K562 (cell line): ENCODE measurements around the gene SCN8A. TPM values are rescaled to one million over a fixed set of nuclear protein-coding genes. Genes with fewer than 3 reads are reported as not detected.

Experiments
- ATAC-seq: fragments of 200-7000 bp; cut with Tn5 transposase; 3 replicates; pipeline ENCODE4 v1.9.1; 2020; ENCODE audit warnings: moderate library complexity
- BruUV-seq: library from RNA; stranded (reverse); fragments of 400-500 nt; replicated peaks from 2 replicates; lab custom pipeline; 2021; lab: Mats Ljungman, UMichigan
- CTCF ChIA-PET: fragments of 300-600 bp; formaldehyde crosslinking; extraction: SDS; loops from one replicate; lab custom pipeline; 2021; ENCODE audit warnings: low intra/inter-chr PET ratio; lab: Yijun Ruan, JAX
- POLR2A ChIA-PET: fragments of 300-600, 350-650 bp; sonication (Branson Sonifier 250); formaldehyde crosslinking; extraction: SDS; loops from one replicate; lab custom pipeline; 2021; ENCODE audit warnings: antibody characterized with exemption, inconsistent platforms; lab: Yijun Ruan, JAX
- DNase-seq, 4 experiments: peaks; one replicate each; pipeline versions ENCODE4 v3.0.0 to v3.0.0-alpha.2; 2011 to 2018; ENCODE audit warnings: low spot score in 3 of 4, mixed read lengths in 3 of 4; ENCODE audit errors: extremely low read depth in 1 of 4
- FAIRE-seq: peaks from 2 replicates; lab custom pipeline; 2011; peaks lifted over from hg19 to GRCh38; lab: Jason Lieb, UNC
- H2AFZ ChIP-seq: 2 replicates; pipeline ENCODE4 v1.6.0; 2011; ENCODE audit warnings: low read depth, low read length, control low read depth, inconsistent platforms
- H3K27ac ChIP-seq: fragments of 200-600 bp; 3 replicates; pipeline ENCODE4 v1.8.0; 2011; ENCODE audit warnings: low read depth, mild to moderate bottlenecking, control low read depth, inconsistent platforms, low read length, moderate library complexity, mixed read lengths; ENCODE audit errors: extremely low read depth
- H3K27me3 ChIP-seq, 2 experiments: fragments of 300-600 bp in 1 of 2; 2 replicates in 1 of 2; 3 replicates in 1 of 2; pipeline versions ENCODE4 v1.6.0 to v1.8.0; 2011; ENCODE audit warnings: inconsistent platforms in 2 of 2, low read length in 2 of 2, mild to moderate bottlenecking in 1 of 2, mixed read lengths in 1 of 2, moderate library complexity in 1 of 2; ENCODE audit not compliant: control insufficient read depth in 2 of 2, insufficient read depth in 2 of 2
- H3K36me3 ChIP-seq: fragments of 300-600 bp; 3 replicates; pipeline ENCODE4 v1.8.0; 2011; ENCODE audit warnings: mild to moderate bottlenecking, low read length, inconsistent platforms; ENCODE audit not compliant: control insufficient read depth, insufficient read depth
- H3K4me1 ChIP-seq, 2 experiments: fragments of 200-600 bp in 1 of 2; replicated peaks in 1 of 2; 2 replicates in 1 of 2; 3 replicates in 1 of 2; pipeline versions ENCODE4 v1.5.1 to v1.8.0; 2011; ENCODE audit warnings: inconsistent platforms in 2 of 2, low read length in 2 of 2, mild to moderate bottlenecking in 1 of 2, mixed read lengths in 1 of 2, moderate library complexity in 1 of 2; ENCODE audit not compliant: control insufficient read depth in 2 of 2, insufficient read depth in 2 of 2
- H3K4me2 ChIP-seq: 2 replicates; pipeline ENCODE4 v1.6.1; 2011; ENCODE audit warnings: low read length, control low read depth, inconsistent platforms, mixed read lengths; ENCODE audit not compliant: insufficient read depth
- H3K4me3 ChIP-seq: fragments of 200-600 bp; sonication (generic), shearing (Covaris generic); 2 replicates; pipeline ENCODE4 v1.5.1; 2016; ENCODE audit warnings: control low read depth, inconsistent platforms
- H3K79me2 ChIP-seq: fragments of 200-600 bp; 3 replicates; pipeline ENCODE4 v1.8.0; 2011; ENCODE audit warnings: low read length, inconsistent platforms; ENCODE audit not compliant: control insufficient read depth, insufficient read depth
- H3K9ac ChIP-seq, 2 experiments: 2 replicates each; pipeline versions ENCODE4 v1.6.0 to v1.6.1; 2011; ENCODE audit warnings: low read depth in 2 of 2, low read length in 2 of 2, control low read depth in 1 of 2, inconsistent platforms in 1 of 2, mild to moderate bottlenecking in 1 of 2, mixed read lengths in 1 of 2; ENCODE audit not compliant: insufficient read depth in 1 of 2
- H3K9me1 ChIP-seq: one replicate; pipeline ENCODE4 v1.6.0; 2011; ENCODE audit warnings: inconsistent platforms, mild to moderate bottlenecking, low read length, moderate library complexity; ENCODE audit not compliant: control insufficient read depth, insufficient read depth
- H3K9me3 ChIP-seq: replicated peaks from 2 replicates; pipeline ENCODE4 v1.5.1; 2011; ENCODE audit warnings: low read depth, low read length, inconsistent platforms; ENCODE audit not compliant: control insufficient read depth, insufficient read depth
- H4K20me1 ChIP-seq: replicated peaks from 2 replicates; pipeline ENCODE4 v1.6.1; 2011; ENCODE audit warnings: low read length, inconsistent platforms, mixed read lengths; ENCODE audit not compliant: control insufficient read depth, insufficient read depth
- ADNP ChIP-seq: fragments of 200-800 bp; sonication (Bioruptor generic); IDR thresholded peaks from 2 replicates; pipeline ENCODE4 v1.6.1; 2016; ENCODE audit warnings: missing genetic modification characterization, missing compliant biosample characterization
- BCOR ChIP-seq: fragments of 450-650 bp; IDR thresholded peaks from 2 replicates; pipeline ENCODE4 v1.6.1; 2016
- KDM2B ChIP-seq: fragments of 250-450 bp; sonication (Bioruptor Pico); IDR thresholded peaks from 2 replicates; pipeline ENCODE4 v1.8.0; 2021; ENCODE audit warnings: mild to moderate bottlenecking, moderate library complexity
- MAFG ChIP-seq: fragments of 450-650 bp; conservative IDR thresholded peaks from 2 replicates; pipeline ENCODE4 v1.6.1; 2016; ENCODE audit warnings: missing genetic modification characterization, missing compliant biosample characterization
- NKRF ChIP-seq: fragments of 450-650 bp; IDR thresholded peaks from 2 replicates; pipeline ENCODE4 v1.6.1; 2016; ENCODE audit warnings: borderline replicate concordance
- NONO ChIP-seq, 2 experiments: fragments of 200-400 bp in 1 of 2; fragments of 450-650 bp in 1 of 2; formaldehyde crosslinking in 1 of 2; IDR thresholded peaks; 2 replicates each; pipeline ENCODE4 v1.6.1; 2017; ENCODE audit warnings: low read depth in 2 of 2, mild to moderate bottlenecking in 2 of 2, moderate library complexity in 2 of 2, low read length in 1 of 2
- POLR2A ChIP-seq: fragments of 450-650 bp; conservative IDR thresholded peaks from 2 replicates; pipeline ENCODE4 v1.6.1; 2016
- POLR2AphosphoS5 ChIP-seq: IDR thresholded peaks from 2 replicates; pipeline ENCODE4 v1.6.1; 2011; ENCODE audit warnings: mild to moderate bottlenecking, low read depth, low read length, moderate library complexity; ENCODE audit not compliant: control insufficient read depth, insufficient read depth
- RFX7 ChIP-seq: fragments of 250-450 bp; sonication (Bioruptor Pico); IDR thresholded peaks from 2 replicates; pipeline ENCODE4 v1.5.1; 2021; ENCODE audit warnings: mild to moderate bottlenecking
- RHOXF2B ChIP-seq: fragments of 250-450 bp; sonication (Bioruptor Pico); conservative IDR thresholded peaks from 2 replicates; pipeline ENCODE4 v1.5.1; 2021
- RUNX1 ChIP-seq: sonication (generic); IDR thresholded peaks from 2 replicates; pipeline ENCODE4 v1.6.1; 2016; ENCODE audit warnings: antibody characterized with exemption, low read depth
- TAF15 ChIP-seq: fragments of 200-400 bp; formaldehyde crosslinking; IDR thresholded peaks from 2 replicates; pipeline ENCODE4 v1.6.1; 2017; ENCODE audit warnings: mild to moderate bottlenecking, low read depth, low read length, moderate library complexity
- TARDBP ChIP-seq: fragments of 450-650 bp; IDR thresholded peaks from 2 replicates; pipeline ENCODE4 v1.6.1; 2016
- TBL1XR1 ChIP-seq, 2 experiments: IDR thresholded peaks; 2 replicates each; pipeline ENCODE4 v1.6.1; 2012; ENCODE audit warnings: improper control_type of control experiment in 2 of 2, low read length in 2 of 2, mild to moderate bottlenecking in 1 of 2
- ZFP36 ChIP-seq: fragments of 150-350 bp; IDR thresholded peaks from 2 replicates; pipeline ENCODE4 v1.6.1; 2018; ENCODE audit warnings: low read length, low read depth; ENCODE audit not compliant: partially characterized antibody
- ZNF143 ChIP-seq: sonication (generic); formaldehyde crosslinking; IDR thresholded peaks from 2 replicates; pipeline ENCODE4 v1.9.0; 2022; ENCODE audit warnings: mild to moderate bottlenecking, missing genetic modification reagents
- ZNF316 ChIP-seq: fragments of 450-650 bp; IDR thresholded peaks from 2 replicates; pipeline ENCODE4 v1.6.1; 2016
- WGBS: fragments of 100-300 bp; shearing (Covaris generic); methylation state at CpG from one replicate; pipeline ENCODE4 v1.1.6; 2016; ENCODE audit warnings: low coverage, mixed read lengths; ENCODE audit not compliant: insufficient coverage; ENCODE audit errors: missing lambda C conversion rate; 5-methylcytosine and 5-hydroxymethylcytosine counted together
- in situ Hi-C: fragments of 300-500 bp; cut with MboI; formaldehyde crosslinking; loops from 4 replicates; pipeline ENCODE4 v1.15.0; 2018; ENCODE audit warnings: inconsistent platforms, mixed read lengths
- intact Hi-C: fragments of 100-400 bp; cut with micrococcal nuclease; formaldehyde crosslinking; loops from 2 replicates; pipeline ENCODE4 v1.14.2; 2022
- polyA plus RNA-seq, 8 experiments: library from polyadenylated mRNA; depleted of rRNA in 4 of 8; stranded (reverse) in 5 of 8; unstranded in 3 of 8; fragments of >200 nt; fragmentation: Nextera tagmentation in 2 of 8; fragmentation: Illumina TruSeq in 1 of 8; extraction: Ambion mirVana in 2 of 8; extraction: Trizol in 1 of 8; gene quantifications; 2 replicates each; pipeline versions ENCODE4 v1.2.1 to v1.2.3, GENCODE V29; 2011 to 2014; ENCODE audit warnings: inconsistent platforms in 1 of 8, missing spikeins in 1 of 8
- total RNA-seq, 7 experiments: library from RNA; depleted of rRNA in 6 of 7; stranded (reverse); fragments of >200 nt in 6 of 7; fragmentation: Illumina TruSeq in 2 of 7; extraction: Trizol in 2 of 7; gene quantifications; 2 replicates each; pipeline versions ENCODE4 v1.2.1 to v1.2.3, GENCODE V29; 2011 to 2021; ENCODE audit warnings: low replicate concordance in 1 of 7
- TF ChIP-seq, protein P1 (sequence below): sonication (generic); formaldehyde crosslinking; IDR thresholded peaks from 2 replicates; pipeline ENCODE4 v1.8.1; 2023; ENCODE audit warnings: mild to moderate bottlenecking, missing genetic modification reagents

The SCN8A gene
- total and polyA plus RNA-seq, 9 of the 15 experiments (the other 6 are each of a cell fraction or from before 2014, with no cell fraction given), result 0.03 to 0.29 (median 0.15) TPM; not detected in 1

DNA sequence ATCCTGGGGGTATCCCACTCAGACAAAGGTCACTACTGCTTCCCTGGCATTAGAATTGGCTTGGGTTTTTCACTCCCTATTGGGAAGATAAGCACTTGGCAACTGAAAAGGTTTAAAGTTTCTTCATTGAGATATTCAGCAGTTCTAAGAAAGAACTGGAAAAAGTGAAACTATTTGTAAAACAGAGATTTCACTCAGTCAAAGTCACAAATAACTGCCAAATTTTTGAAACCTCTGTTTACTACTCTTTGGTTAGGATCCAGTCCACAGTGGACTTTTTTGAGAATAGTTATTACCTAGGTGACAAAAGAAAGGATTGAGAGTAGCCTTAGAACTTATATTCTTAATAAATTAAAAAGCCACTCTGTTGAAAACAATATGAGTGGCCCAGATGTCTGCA is 172.7 kb downstream of the SCN8A start (continued):
- TF ChIP-seq, protein P1, sequence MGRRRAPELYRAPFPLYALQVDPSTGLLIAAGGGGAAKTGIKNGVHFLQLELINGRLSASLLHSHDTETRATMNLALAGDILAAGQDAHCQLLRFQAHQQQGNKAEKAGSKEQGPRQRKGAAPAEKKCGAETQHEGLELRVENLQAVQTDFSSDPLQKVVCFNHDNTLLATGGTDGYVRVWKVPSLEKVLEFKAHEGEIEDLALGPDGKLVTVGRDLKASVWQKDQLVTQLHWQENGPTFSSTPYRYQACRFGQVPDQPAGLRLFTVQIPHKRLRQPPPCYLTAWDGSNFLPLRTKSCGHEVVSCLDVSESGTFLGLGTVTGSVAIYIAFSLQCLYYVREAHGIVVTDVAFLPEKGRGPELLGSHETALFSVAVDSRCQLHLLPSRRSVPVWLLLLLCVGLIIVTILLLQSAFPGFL, result no peak
- TF ChIP-seq BCOR (no peak), ZNF143 (CRISPR knock-in tag) (no peak), ZFP36 (no peak), POLR2AphosphoS5 (no peak), ADNP (tag) (no peak)

DNA sequence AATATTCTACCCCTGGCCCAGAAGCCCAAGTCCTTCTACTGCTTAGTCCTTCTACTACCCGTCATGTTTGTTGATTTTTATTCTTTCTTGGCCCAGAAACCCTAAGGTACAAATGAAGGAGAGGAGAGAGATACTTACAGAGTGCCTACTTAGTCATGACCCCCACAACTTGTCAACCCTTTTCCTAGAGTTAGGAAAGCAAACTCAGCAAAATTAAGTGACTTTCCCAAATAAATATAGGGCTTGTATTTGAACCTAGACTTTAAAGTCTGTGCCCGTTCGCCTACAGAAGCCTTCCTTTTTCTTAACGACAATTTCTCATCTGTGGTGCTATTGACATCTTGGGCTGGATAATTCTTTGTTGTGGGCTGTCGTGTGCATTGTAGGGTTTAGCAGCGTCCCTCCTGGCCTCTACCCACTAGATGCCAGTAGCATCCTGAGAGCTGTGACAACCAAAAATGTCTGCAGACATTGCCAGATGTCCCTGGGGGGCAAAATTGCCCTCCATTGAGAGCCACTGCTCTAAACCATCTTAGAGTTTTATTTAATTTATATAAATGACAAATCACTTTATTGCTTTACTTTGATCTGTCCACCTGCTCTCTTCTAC is 175.1 kb downstream of the SCN8A start:
- Histone ChIP-seq H3K9me1 (no peaks in the 10 kb centered on the region), H3K9me3 (no peaks in the 10 kb centered on the region), H3K9ac (no peak overlapping the region), H3K36me3 (no peaks in the 10 kb centered on the region), H3K27me3 (peaks cover 5 to 22% of the 10 kb centered on the region in 2 experiments), H3K79me2 (no peaks in the 10 kb centered on the region), H3K27ac (no peak overlapping the region), H3K4me1 (no peaks in the 10 kb centered on the region), H3K4me2 (no peak overlapping the region), H3K4me3 (no peak overlapping the region), H4K20me1 (no peaks in the 10 kb centered on the region), H2AFZ (no peak overlapping the region)
- 0% methylated on average over 6 of the region's 6 CpGs for WGBS
- no peak for DNase-seq
- CTCF ChIA-PET, result no interaction called here
- no TSS peak for BruUV-seq
- no peak for FAIRE-seq
- POLR2A ChIA-PET, result no interaction called here
- ATAC-seq, result no peak
- intact Hi-C loops, result no loop called here
- in situ Hi-C loops, result no loop called here
- TF ChIP-seq TARDBP (no peak), RHOXF2B (CRISPR knock-in tag) (no peak), ZNF316 (peak; percentile 60), MAFG (tag) (peak; percentile 54), POLR2A (no peak), KDM2B (CRISPR knock-in tag) (no peak), RUNX1 (no peak), TBL1XR1 (IDR thresholded peaks at IDR 0.05; ENCODE audit: low read length in 2 of 2) (no peak), RFX7 (CRISPR knock-in tag) (no peak), TAF15 (no peak), NONO (IDR thresholded peaks at IDR 0.05; ENCODE audit: low read depth in 2 of 2, low read length in 1 of 2) (no peak), NKRF (no peak)
